K562 (cell line): ENCODE data around the gene PI4KA. TPM values are rescaled to one million over a fixed set of nuclear protein-coding genes. Genes with fewer than 3 reads are reported as not detected.

Source experiments
- ARID1B ChIP-seq: fragments of 450-650 bp; IDR thresholded peaks from 2 replicates; pipeline ENCODE4 v1.6.1; 2016; ENCODE audit warnings: antibody characterized with exemption, mild to moderate bottlenecking, inconsistent platforms
- BHLHE40 ChIP-seq: IDR thresholded peaks from 2 replicates; pipeline ENCODE4 v1.6.1; 2011; ENCODE audit warnings: low read length, improper control_type of control experiment
- HEY1 ChIP-seq: fragments of 250-450 bp; sonication (Bioruptor Pico); IDR thresholded peaks from 2 replicates; pipeline ENCODE4 v1.5.0; 2020; ENCODE audit warnings: mild to moderate bottlenecking, moderate library complexity, borderline replicate concordance
- HNRNPLL ChIP-seq: fragments of 200-400 bp; formaldehyde crosslinking; IDR thresholded peaks from 2 replicates; pipeline ENCODE4 v1.6.1; 2017; ENCODE audit warnings: low read length, low read depth, mild to moderate bottlenecking; ENCODE audit not compliant: poor library complexity, severe bottlenecking
- PCBP1 ChIP-seq: fragments of 200-400 bp; formaldehyde crosslinking; IDR thresholded peaks from 2 replicates; pipeline ENCODE4 v1.6.1; 2018; ENCODE audit warnings: mild to moderate bottlenecking, low read depth, low read length; ENCODE audit not compliant: poor library complexity, severe bottlenecking
- PHF21A ChIP-seq: fragments of 450-650 bp; IDR thresholded peaks from 2 replicates; pipeline ENCODE4 v1.6.1; 2017; ENCODE audit warnings: low read depth, borderline replicate concordance
- PML ChIP-seq: IDR thresholded peaks from 2 replicates; pipeline ENCODE4 v1.6.1; 2012; ENCODE audit warnings: low read length, inconsistent platforms
- POLR2G ChIP-seq: fragments of 200-400 bp; formaldehyde crosslinking; IDR thresholded peaks from 2 replicates; pipeline ENCODE4 v1.6.1; 2017; ENCODE audit warnings: low read depth, mild to moderate bottlenecking, antibody characterized with exemption, low read length, moderate library complexity
- SIRT6 ChIP-seq: IDR thresholded peaks from one replicate; pipeline ENCODE4 v1.6.1; 2012; ENCODE audit warnings: low read depth, mild to moderate bottlenecking, control low read depth, inconsistent platforms, low read length, moderate library complexity
- ZFP36 ChIP-seq: fragments of 150-350 bp; IDR thresholded peaks from 2 replicates; pipeline ENCODE4 v1.6.1; 2018; ENCODE audit warnings: low read length, low read depth; ENCODE audit not compliant: partially characterized antibody
- ZNF23 ChIP-seq: fragments of 250-450 bp; sonication (Bioruptor Pico); IDR thresholded peaks from 2 replicates; pipeline ENCODE4 v1.4.0; 2020; ENCODE audit warnings: mild to moderate bottlenecking
- ZNF253 ChIP-seq: fragments of 250-450 bp; sonication (Bioruptor Pico); conservative IDR thresholded peaks from 2 replicates; pipeline ENCODE4 v1.6.1; 2021; ENCODE audit warnings: mild to moderate bottlenecking
- polyA plus RNA-seq, 8 experiments: library from polyadenylated mRNA; depleted of rRNA in 4 of 8; stranded (reverse) in 5 of 8; unstranded in 3 of 8; fragments of >200 nt; fragmentation: Nextera tagmentation in 2 of 8; fragmentation: Illumina TruSeq in 1 of 8; extraction: Ambion mirVana in 2 of 8; extraction: Trizol in 1 of 8; gene quantifications; 2 replicates each; pipeline versions ENCODE4 v1.2.1 to v1.2.3, GENCODE V29; 2011 to 2014; ENCODE audit warnings: inconsistent platforms in 1 of 8, missing spikeins in 1 of 8
- total RNA-seq, 7 experiments: library from RNA; depleted of rRNA in 6 of 7; stranded (reverse); fragments of >200 nt in 6 of 7; fragmentation: Illumina TruSeq in 2 of 7; extraction: Trizol in 2 of 7; gene quantifications; 2 replicates each; pipeline versions ENCODE4 v1.2.1 to v1.2.3, GENCODE V29; 2011 to 2021; ENCODE audit warnings: low replicate concordance in 1 of 7
- TF ChIP-seq, protein P1 (sequence below): fragments of 250-450 bp; sonication (Bioruptor Pico); IDR thresholded peaks from 2 replicates; pipeline ENCODE4 v1.5.0; 2021
- TF ChIP-seq, protein P2 (sequence below): sonication (generic); formaldehyde crosslinking; IDR thresholded peaks from 2 replicates; pipeline ENCODE4 v1.8.1; 2023; ENCODE audit warnings: mild to moderate bottlenecking, missing genetic modification reagents
- TF ChIP-seq, protein P3 (sequence below), 2 experiments: IDR thresholded peaks; 2 replicates each; pipeline ENCODE4 v1.6.1; 2012; ENCODE audit warnings: improper control_type of control experiment in 2 of 2, low read depth in 2 of 2, low read length in 2 of 2, borderline replicate concordance in 1 of 2
- TF ChIP-seq, protein P4 (sequence below), 2 experiments: fragments of 450-650 bp; conservative IDR thresholded peaks; 2 replicates each; pipeline ENCODE4 v1.6.1; 2017; ENCODE audit warnings: mild to moderate bottlenecking in 2 of 2, moderate library complexity in 2 of 2
- TF ChIP-seq, protein P5 (sequence below): fragments of 450-650 bp; formaldehyde crosslinking; IDR thresholded peaks from 2 replicates; pipeline ENCODE4 v1.4.0; 2022; ENCODE audit warnings: missing genetic modification characterization

Gene PI4KA
- total and polyA plus RNA-seq, 9 of the 15 experiments (the other 6 are each of a cell fraction or from before 2014, with no cell fraction given), result 7.3 to 187 (median 84.7) TPM

DNA sequence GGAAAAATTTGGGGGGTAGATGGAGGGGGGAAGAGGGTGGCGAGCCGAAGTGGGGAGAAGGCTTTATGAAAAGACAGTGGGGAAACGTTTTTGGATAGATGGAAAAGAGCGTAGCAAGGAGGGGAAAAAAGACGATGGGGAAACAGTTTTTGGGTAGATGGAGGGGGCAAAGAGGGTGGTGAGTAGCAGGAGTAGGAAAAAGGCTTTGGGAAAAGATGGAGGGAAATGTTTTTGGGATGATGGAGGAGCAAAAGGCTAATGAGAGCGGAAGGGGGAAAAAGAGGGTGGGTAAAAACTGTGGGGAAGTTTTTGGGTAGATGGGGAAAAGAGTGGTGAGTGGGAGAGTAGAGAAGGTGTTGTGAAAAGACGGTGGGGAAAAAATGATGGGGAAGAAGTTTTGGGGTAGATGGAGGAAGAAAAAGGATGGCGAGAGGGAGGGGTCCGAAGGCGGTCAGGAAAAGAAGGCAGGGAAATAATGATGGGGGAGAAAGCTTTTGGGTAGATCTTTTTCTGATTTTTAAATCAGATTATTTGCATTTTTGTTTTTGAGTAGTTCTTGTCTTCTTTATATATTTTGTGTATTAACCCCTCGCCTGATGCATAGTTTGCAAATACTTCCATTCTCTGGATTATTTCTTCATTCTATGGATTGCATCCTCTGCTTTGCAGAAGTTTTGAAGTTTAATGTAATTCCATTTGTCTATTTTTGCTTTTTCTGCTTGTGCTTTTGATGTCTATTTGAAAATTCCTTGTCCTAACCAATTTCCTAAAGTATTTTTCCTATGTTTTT, 200.0 kb downstream of the PI4KA start (continued):
- TF ChIP-seq, protein P1, sequence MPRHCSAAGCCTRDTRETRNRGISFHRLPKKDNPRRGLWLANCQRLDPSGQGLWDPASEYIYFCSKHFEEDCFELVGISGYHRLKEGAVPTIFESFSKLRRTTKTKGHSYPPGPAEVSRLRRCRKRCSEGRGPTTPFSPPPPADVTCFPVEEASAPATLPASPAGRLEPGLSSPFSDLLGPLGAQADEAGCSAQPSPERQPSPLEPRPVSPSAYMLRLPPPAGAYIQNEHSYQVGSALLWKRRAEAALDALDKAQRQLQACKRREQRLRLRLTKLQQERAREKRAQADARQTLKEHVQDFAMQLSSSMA (CRISPR knock-in tag), result no peak
- TF ChIP-seq, protein P2, sequence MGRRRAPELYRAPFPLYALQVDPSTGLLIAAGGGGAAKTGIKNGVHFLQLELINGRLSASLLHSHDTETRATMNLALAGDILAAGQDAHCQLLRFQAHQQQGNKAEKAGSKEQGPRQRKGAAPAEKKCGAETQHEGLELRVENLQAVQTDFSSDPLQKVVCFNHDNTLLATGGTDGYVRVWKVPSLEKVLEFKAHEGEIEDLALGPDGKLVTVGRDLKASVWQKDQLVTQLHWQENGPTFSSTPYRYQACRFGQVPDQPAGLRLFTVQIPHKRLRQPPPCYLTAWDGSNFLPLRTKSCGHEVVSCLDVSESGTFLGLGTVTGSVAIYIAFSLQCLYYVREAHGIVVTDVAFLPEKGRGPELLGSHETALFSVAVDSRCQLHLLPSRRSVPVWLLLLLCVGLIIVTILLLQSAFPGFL (CRISPR knock-in tag), result no peak
- TF ChIP-seq ZFP36 (no peak), HEY1 (no peak), BHLHE40 (no peak), PML (no peak), ARID1B (no peak), POLR2G (no peak), ZNF23 (CRISPR knock-in tag) (no peak), SIRT6 (no peak), HNRNPLL (no peak), PCBP1 (no peak), PHF21A (no peak), ZNF253 (no peak)
- TF ChIP-seq, protein P3, sequence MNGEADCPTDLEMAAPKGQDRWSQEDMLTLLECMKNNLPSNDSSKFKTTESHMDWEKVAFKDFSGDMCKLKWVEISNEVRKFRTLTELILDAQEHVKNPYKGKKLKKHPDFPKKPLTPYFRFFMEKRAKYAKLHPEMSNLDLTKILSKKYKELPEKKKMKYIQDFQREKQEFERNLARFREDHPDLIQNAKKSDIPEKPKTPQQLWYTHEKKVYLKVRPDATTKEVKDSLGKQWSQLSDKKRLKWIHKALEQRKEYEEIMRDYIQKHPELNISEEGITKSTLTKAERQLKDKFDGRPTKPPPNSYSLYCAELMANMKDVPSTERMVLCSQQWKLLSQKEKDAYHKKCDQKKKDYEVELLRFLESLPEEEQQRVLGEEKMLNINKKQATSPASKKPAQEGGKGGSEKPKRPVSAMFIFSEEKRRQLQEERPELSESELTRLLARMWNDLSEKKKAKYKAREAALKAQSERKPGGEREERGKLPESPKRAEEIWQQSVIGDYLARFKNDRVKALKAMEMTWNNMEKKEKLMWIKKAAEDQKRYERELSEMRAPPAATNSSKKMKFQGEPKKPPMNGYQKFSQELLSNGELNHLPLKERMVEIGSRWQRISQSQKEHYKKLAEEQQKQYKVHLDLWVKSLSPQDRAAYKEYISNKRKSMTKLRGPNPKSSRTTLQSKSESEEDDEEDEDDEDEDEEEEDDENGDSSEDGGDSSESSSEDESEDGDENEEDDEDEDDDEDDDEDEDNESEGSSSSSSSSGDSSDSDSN (IDR thresholded peaks at IDR 0.05; ENCODE audit: borderline replicate concordance in 1 of 2, low read depth in 2 of 2, low read length in 2 of 2), result no peak
- TF ChIP-seq, protein P4, sequence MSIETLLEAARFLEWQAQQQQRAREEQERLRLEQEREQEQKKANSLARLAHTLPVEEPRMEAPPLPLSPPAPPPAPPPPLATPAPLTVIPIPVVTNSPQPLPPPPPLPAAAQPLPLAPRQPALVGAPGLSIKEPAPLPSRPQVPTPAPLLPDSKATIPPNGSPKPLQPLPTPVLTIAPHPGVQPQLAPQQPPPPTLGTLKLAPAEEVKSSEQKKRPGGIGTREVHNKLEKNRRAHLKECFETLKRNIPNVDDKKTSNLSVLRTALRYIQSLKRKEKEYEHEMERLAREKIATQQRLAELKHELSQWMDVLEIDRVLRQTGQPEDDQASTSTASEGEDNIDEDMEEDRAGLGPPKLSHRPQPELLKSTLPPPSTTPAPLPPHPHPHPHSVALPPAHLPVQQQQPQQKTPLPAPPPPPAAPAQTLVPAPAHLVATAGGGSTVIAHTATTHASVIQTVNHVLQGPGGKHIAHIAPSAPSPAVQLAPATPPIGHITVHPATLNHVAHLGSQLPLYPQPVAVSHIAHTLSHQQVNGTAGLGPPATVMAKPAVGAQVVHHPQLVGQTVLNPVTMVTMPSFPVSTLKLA (conservative IDR thresholded peaks at IDR 0.05), result no peak
- TF ChIP-seq, protein P5, sequence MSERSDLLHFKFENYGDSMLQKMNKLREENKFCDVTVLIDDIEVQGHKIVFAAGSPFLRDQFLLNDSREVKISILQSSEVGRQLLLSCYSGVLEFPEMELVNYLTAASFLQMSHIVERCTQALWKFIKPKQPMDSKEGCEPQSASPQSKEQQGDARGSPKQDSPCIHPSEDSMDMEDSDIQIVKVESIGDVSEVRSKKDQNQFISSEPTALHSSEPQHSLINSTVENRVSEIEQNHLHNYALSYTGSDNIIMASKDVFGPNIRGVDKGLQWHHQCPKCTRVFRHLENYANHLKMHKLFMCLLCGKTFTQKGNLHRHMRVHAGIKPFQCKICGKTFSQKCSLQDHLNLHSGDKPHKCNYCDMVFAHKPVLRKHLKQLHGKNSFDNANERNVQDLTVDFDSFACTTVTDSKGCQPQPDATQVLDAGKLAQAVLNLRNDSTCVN (CRISPR knock-in tag), result peak; percentile 98
